ENCODE measurements around the gene FGD2. TPM values are rescaled to one million over a fixed set of nuclear protein-coding genes. Genes with fewer than 3 reads are reported as not detected.

Gene FGD2
- total and polyA plus RNA-seq, 9 donors = 2.6 to 4.6 (median 3.7) TPM

DNA sequence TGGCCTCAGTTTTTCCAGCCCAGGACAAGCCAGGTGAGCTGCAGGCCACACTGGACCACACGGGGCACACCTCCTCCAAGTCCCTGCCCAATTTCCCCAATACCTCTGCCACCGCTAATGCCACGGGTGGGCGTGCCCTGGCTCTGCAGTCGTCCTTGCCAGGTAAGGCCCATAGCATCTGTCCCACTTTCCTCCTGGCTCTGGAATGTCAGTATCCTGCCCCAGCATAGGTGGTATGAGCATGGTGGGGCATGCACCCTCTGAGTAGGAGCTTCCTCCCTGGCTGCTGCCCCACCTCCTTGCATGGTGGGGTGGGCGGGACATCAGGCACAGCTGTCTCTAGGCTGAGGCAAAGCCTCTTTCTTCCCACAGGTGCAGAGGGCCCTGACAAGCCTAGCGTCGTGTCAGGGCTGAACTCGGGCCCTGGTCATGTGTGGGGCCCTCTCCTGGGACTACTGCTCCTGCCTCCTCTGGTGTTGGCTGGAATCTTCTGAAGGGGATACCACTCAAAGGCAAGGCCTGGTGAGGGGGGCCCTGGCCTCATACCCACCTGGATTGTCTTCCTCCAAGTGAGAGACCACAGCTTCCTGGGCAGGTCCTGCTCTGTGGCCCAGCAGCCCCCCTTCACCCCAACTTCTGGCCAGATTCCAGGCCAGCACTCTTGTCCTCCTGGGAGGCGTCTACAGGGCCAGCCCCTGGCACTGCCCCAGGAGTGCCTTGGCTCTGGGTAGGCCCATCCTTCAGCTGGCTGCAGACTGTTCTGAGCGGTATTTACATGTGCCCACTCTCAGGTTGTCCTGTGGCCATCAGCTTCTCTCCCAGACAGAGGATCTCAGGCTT lies 41.8 kb upstream of the FGD2 start:
- Histone ChIP-seq H3K27me3 (ENCODE audit: control insufficient read depth, insufficient read depth, low read length) (peaks cover 7% of the 10 kb centered on the region), H3K4me1 (ENCODE audit: control insufficient read depth, insufficient read depth, low read length) (peaks cover 20% of the 10 kb centered on the region), H3K9me3 (replicated peaks; ENCODE audit: control insufficient read depth, low read depth, low read length) (no peaks in the 10 kb centered on the region), H3K27ac (ENCODE audit: low read length) (no peak overlapping the region), H3K4me3 (ENCODE audit: low read length) (no peak overlapping the region), H3K36me3 (ENCODE audit: control insufficient read depth, insufficient read depth, low read length) (peaks cover 17% of the 10 kb centered on the region)
- WGBS (ENCODE audit: insufficient coverage) = 84% methylated on average over 6 of the region's 11 CpGs
- DNase-seq = no peak

DNA sequence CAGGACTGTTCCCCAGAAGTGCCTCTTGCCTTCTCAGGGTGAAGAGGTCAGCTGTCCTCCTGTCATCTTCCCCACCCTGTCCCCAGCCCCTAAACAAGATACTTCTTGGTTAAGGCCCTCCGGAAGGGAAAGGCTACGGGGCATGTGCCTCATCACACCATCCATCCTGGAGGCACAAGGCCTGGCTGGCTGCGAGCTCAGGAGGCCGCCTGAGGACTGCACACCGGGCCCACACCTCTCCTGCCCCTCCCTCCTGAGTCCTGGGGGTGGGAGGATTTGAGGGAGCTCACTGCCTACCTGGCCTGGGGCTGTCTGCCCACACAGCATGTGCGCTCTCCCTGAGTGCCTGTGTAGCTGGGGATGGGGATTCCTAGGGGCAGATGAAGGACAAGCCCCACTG lies 41.1 kb upstream of the FGD2 start:
- no CpG with 5 or more reads among the region's 6 CpGs for WGBS (ENCODE audit: insufficient coverage)
- peaks cover 24% of the 10 kb centered on the region for H3K36me3 ChIP-seq (ENCODE audit: control insufficient read depth, insufficient read depth, low read length)
- no peaks in the 10 kb centered on the region for H3K9me3 ChIP-seq (replicated peaks; ENCODE audit: control insufficient read depth, low read depth, low read length)
- no peak for DNase-seq
- peaks cover 20% of the 10 kb centered on the region for H3K4me1 ChIP-seq (ENCODE audit: control insufficient read depth, insufficient read depth, low read length)
- no peak overlapping the region for H3K27ac ChIP-seq (ENCODE audit: low read length)
- no peak overlapping the region for H3K4me3 ChIP-seq (ENCODE audit: low read length)
- H3K27me3 ChIP-seq (ENCODE audit: control insufficient read depth, insufficient read depth, low read length) = peaks cover 7% of the 10 kb centered on the region

GRCh38 chr6:36964908-36965307 lies 40.5 kb upstream of the FGD2 start:
- peaks cover 28% of the 10 kb centered on the region for H3K36me3 ChIP-seq (ENCODE audit: control insufficient read depth, insufficient read depth, low read length)
- 80% methylated on average over 3 of the region's 4 CpGs for WGBS (ENCODE audit: insufficient coverage)
- no peak overlapping the region for H3K4me3 ChIP-seq (ENCODE audit: low read length)
- no peak for DNase-seq
- H3K9me3 ChIP-seq (replicated peaks; ENCODE audit: control insufficient read depth, low read depth, low read length) = no peaks in the 10 kb centered on the region
- H3K27me3 ChIP-seq (ENCODE audit: control insufficient read depth, insufficient read depth, low read length) = peaks cover 7% of the 10 kb centered on the region
- H3K4me1 ChIP-seq (ENCODE audit: control insufficient read depth, insufficient read depth, low read length) = peaks cover 20% of the 10 kb centered on the region
- H3K27ac ChIP-seq (ENCODE audit: low read length) = no peak overlapping the region

DNA sequence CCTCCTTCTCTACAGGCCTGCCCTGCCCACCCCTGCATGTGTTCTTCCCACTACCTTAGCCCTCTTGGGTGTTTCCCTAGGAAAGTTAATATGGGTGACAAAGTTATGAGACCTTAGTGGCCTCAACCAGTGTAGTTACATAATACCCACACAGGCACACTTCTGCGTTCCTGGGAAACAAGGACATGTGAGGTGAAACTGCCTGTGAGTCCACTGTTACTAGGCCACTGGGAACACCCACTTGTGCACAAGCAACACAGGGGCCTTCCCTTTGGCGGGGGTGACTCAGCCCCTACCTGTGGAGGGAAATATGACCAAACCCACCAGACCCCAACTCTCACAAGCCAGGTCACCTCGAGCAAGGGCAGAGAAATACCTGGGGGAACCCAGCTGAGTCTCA lies 38.2 kb upstream of the FGD2 start:
- H3K4me3 ChIP-seq (ENCODE audit: low read length) = no peak overlapping the region
- peak; percentile 2 for DNase-seq
- H3K27ac ChIP-seq (ENCODE audit: low read length) = no peak overlapping the region
- peaks cover 52% of the 10 kb centered on the region for H3K36me3 ChIP-seq (ENCODE audit: control insufficient read depth, insufficient read depth, low read length)
- WGBS (ENCODE audit: insufficient coverage) = no CpG with 5 or more reads among the region's 3 CpGs
- H3K9me3 ChIP-seq (replicated peaks; ENCODE audit: control insufficient read depth, low read depth, low read length) = no peaks in the 10 kb centered on the region
- H3K4me1 ChIP-seq (ENCODE audit: control insufficient read depth, insufficient read depth, low read length) = peaks cover 20% of the 10 kb centered on the region
- peaks cover under 1% of the 10 kb centered on the region for H3K27me3 ChIP-seq (ENCODE audit: control insufficient read depth, insufficient read depth, low read length)

GRCh38 chr6:36967757-36968156 lies 37.7 kb upstream of the FGD2 start:
- Histone ChIP-seq H3K4me3 (ENCODE audit: low read length) (no peak overlapping the region), H3K36me3 (ENCODE audit: control insufficient read depth, insufficient read depth, low read length) (peaks cover 57% of the 10 kb centered on the region), H3K4me1 (ENCODE audit: control insufficient read depth, insufficient read depth, low read length) (peaks cover 20% of the 10 kb centered on the region), H3K9me3 (replicated peaks; ENCODE audit: control insufficient read depth, low read depth, low read length) (no peaks in the 10 kb centered on the region), H3K27ac (ENCODE audit: low read length) (no peak overlapping the region), H3K27me3 (ENCODE audit: control insufficient read depth, insufficient read depth, low read length) (no peaks in the 10 kb centered on the region)
- WGBS (ENCODE audit: insufficient coverage) = 57% methylated on average over 2 of the region's 4 CpGs
- DNase-seq = no peak

DNA sequence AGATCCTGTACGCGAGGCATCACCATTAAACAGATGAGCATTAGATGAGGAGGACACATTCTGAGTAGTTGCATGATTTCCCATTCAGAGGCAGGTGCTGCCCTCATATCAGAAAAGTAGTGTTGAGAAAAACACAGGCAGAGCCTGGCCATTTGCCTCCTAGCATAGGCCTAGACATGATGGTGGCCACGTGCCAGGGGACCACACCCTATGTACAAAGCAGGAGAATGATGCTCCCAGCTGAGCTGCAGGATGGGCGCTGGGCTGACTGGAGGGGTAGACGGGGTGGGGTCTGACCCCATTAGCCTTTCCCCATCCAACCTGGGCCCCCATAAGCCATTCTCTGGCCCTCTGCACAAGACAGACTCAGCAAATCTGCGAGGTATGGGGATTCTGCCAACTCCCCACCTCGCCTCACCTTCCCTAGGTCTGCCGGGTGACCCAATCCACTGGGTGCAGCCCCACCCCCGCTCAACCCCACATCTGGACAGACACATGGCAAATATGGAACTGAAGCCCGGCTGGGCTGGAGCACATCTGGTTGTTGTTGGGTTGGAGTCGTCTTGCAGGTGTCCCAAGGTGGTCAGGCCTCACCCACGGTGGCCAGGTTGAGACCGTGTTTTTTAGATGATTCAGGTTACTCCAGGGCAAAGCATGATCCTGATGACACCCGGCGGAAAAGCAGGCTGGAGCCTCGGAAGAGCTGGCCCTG lies 37.0 kb upstream of the FGD2 start:
- Histone ChIP-seq H3K27ac (ENCODE audit: low read length) (no peak overlapping the region), H3K4me3 (ENCODE audit: low read length) (no peak overlapping the region), H3K27me3 (ENCODE audit: control insufficient read depth, insufficient read depth, low read length) (no peaks in the 10 kb centered on the region), H3K4me1 (ENCODE audit: control insufficient read depth, insufficient read depth, low read length) (peaks cover 20% of the 10 kb centered on the region), H3K36me3 (ENCODE audit: control insufficient read depth, insufficient read depth, low read length) (peaks cover 64% of the 10 kb centered on the region), H3K9me3 (replicated peaks; ENCODE audit: control insufficient read depth, low read depth, low read length) (no peaks in the 10 kb centered on the region)
- peak; percentile 33 for DNase-seq
- 65% methylated on average over 13 of the region's 16 CpGs for WGBS (ENCODE audit: insufficient coverage)

- H3K27me3 ChIP-seq (ENCODE audit: control insufficient read depth, insufficient read depth, low read length) = no peaks in the 10 kb centered on the region
- no peaks in the 10 kb centered on the region for H3K9me3 ChIP-seq (replicated peaks; ENCODE audit: control insufficient read depth, low read depth, low read length)
- WGBS (ENCODE audit: insufficient coverage) = 86% methylated on average over 13 of the region's 14 CpGs
- peaks cover 12% of the 10 kb centered on the region for H3K4me1 ChIP-seq (ENCODE audit: control insufficient read depth, insufficient read depth, low read length)
- DNase-seq = peak; percentile 1
- peaks cover 72% of the 10 kb centered on the region for H3K36me3 ChIP-seq (ENCODE audit: control insufficient read depth, insufficient read depth, low read length)
- H3K4me3 ChIP-seq (ENCODE audit: low read length) = no peak overlapping the region
- H3K27ac ChIP-seq (ENCODE audit: low read length) = no peak overlapping the region
These were observed 36.2 kb upstream of the FGD2 start for GRCh38 chr6:36969240-36969691.

DNA sequence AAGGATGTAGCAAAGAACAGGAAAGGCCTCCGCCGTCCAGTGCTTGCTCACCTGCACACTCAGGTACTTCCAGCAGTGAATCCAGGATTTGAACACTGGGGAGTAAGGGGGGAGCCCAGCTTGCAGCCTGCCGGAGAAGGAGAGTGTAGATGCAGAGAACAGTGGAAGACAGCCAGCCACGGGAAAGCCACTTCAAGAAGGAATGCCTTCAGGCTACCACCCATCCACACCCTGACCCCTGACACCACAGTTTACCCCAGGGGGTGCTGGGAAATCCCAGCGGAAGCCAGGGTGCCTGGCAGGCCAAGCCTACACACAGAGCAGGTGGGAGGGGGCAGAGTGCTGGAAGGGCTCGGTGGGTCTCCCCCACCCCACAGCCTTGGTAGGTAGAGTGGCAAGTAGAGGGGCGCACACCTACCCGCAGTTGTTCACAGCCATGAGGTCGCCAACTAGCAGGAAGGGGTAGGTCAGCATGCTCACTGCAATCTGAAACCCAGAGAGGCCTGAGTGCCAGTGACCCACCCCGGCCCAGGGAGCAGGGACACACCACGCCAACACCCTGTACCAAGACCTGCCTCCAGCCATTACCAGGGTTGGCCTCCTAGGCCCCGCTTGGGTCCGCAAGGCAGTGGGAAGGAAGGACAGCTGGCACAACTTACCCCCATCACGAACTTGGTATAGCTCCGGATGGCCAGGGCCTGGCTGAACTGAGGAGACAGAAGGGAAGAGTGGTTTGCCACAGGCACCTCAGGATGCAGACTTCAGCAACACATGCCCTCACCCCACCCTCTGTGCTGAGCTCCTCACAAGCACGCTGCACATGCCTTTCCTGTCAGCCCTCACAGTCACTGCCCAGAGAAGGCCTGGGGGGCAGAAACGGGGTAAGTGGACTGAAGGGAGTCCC lies 35.2 kb upstream of the FGD2 start:
- H3K27ac ChIP-seq (ENCODE audit: low read length) = no peak overlapping the region

DNA sequence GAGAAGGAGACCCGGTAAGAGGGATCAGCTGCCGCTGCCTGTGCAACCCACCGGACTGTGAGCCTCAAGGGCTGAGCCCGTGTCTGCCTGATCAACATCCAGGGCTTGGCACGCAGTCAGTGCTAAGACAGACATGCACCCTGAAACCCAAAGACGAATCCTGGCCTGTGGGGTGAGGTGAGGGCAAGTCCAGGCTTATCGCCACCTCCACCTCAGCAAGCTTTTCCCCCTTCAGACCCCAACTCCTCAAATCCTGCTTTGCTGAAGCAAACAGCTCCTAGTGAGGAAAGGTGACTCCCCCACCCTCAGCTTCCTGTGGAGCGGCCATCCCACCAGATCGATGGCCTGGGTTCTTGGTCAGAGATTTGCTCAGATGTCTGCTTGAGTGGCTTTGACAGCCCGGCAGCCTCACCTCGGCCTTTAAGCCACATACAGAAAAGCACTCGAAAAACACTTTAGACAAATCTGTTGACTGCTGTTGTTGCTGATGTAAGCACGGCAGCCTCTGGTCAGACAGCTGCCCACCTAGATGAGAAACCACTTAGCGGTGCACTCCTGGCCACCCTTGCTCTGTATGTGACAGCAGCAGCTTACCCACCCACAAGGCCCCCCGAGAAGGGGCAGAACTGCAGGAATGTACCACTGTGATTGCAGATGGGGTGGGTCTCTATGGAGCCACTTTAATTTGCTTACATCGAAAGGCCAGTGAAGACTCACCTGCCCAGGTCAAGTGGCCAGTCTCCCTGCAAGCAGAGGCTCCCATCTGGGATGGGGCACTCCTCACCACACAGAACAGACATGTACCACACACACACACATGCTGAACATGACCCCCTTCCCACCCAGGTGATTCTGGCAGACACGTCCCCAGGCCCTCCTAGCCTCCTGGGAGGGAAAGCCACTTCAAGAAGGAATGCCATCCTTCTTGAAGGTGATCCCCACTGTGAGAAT lies 34.3 kb upstream of the FGD2 start:
- no peaks in the 10 kb centered on the region for H3K9me3 ChIP-seq (replicated peaks; ENCODE audit: control insufficient read depth, low read depth, low read length)
- H3K36me3 ChIP-seq (ENCODE audit: control insufficient read depth, insufficient read depth, low read length) = peaks cover 89% of the 10 kb centered on the region
- DNase-seq = no peak
- H3K27me3 ChIP-seq (ENCODE audit: control insufficient read depth, insufficient read depth, low read length) = no peaks in the 10 kb centered on the region
- no peak overlapping the region for H3K27ac ChIP-seq (ENCODE audit: low read length)
- H3K4me3 ChIP-seq (ENCODE audit: low read length) = no peak overlapping the region
- H3K4me1 ChIP-seq (ENCODE audit: control insufficient read depth, insufficient read depth, low read length) = peaks cover 3% of the 10 kb centered on the region
- 79% methylated on average over 14 of the region's 17 CpGs for WGBS (ENCODE audit: insufficient coverage)

More for the DNA sequence above, 35.2 kb upstream of the FGD2 start:
- H3K9me3 ChIP-seq (replicated peaks; ENCODE audit: control insufficient read depth, low read depth, low read length) = no peaks in the 10 kb centered on the region
- H3K27me3 ChIP-seq (ENCODE audit: control insufficient read depth, insufficient read depth, low read length) = no peaks in the 10 kb centered on the region
- no peak overlapping the region for H3K4me3 ChIP-seq (ENCODE audit: low read length)
- DNase-seq = no peak
- peaks cover 3% of the 10 kb centered on the region for H3K4me1 ChIP-seq (ENCODE audit: control insufficient read depth, insufficient read depth, low read length)
- peaks cover 82% of the 10 kb centered on the region for H3K36me3 ChIP-seq (ENCODE audit: control insufficient read depth, insufficient read depth, low read length)
- WGBS (ENCODE audit: insufficient coverage) = 94% methylated on average over 4 of the region's 17 CpGs

Measured in muscle of leg (tissue), 11 donors.